Trophoblast cell (in vitro differentiated cells and primary cell): ENCODE measurements around the gene QSOX2.
"Not testable (repeated sequence)": the region's sequence is repeated elsewhere in the genome, so short reads cannot be mapped to it uniquely, and the experiment has no call there.

Source experiments
- DNase-seq, 2 donors: peaks; one replicate each; pipeline ENCODE4 v3.0.0-alpha.2; 2016
- H2AFZ ChIP-seq: 2 replicates; pipeline ENCODE4 v1.6.1; 2013; ENCODE audit warnings: low read length, moderate library complexity, mild to moderate bottlenecking; ENCODE audit not compliant: insufficient read depth, poor library complexity
- H2AK5ac ChIP-seq: 2 replicates; pipeline ENCODE4 v1.6.1; 2013; ENCODE audit warnings: mild to moderate bottlenecking, low read length
- H2BK120ac ChIP-seq: 2 replicates; pipeline ENCODE4 v1.6.1; 2013; ENCODE audit warnings: low read length, mild to moderate bottlenecking, moderate library complexity; ENCODE audit not compliant: insufficient read depth, poor library complexity
- H2BK12ac ChIP-seq: 2 replicates; pipeline ENCODE4 v1.6.1; 2013; ENCODE audit warnings: mild to moderate bottlenecking, low read length, moderate library complexity
- H2BK5ac ChIP-seq: 2 replicates; pipeline ENCODE4 v1.6.1; 2013; ENCODE audit warnings: low read length, low read depth, moderate library complexity, mild to moderate bottlenecking; ENCODE audit not compliant: poor library complexity
- H3K14ac ChIP-seq: 2 replicates; pipeline ENCODE4 v1.6.1; 2013; ENCODE audit warnings: mild to moderate bottlenecking, low read length
- H3K18ac ChIP-seq: 2 replicates; pipeline ENCODE4 v1.6.1; 2013; ENCODE audit warnings: mild to moderate bottlenecking, low read length
- H3K23ac ChIP-seq: 2 replicates; pipeline ENCODE4 v1.6.1; 2013; ENCODE audit warnings: low read length
- H3K27ac ChIP-seq: 2 replicates; pipeline ENCODE4 v1.5.1; 2013; ENCODE audit warnings: low read depth, mild to moderate bottlenecking, inconsistent platforms, low read length, moderate library complexity
- H3K27me3 ChIP-seq: 2 replicates; pipeline ENCODE4 v1.6.1; 2013; ENCODE audit warnings: inconsistent platforms, mild to moderate bottlenecking, low read length, moderate library complexity; ENCODE audit not compliant: insufficient read depth
- H3K36me3 ChIP-seq, 2 experiments: 1 replicate in 1 of 2; 2 replicates in 1 of 2; pipeline ENCODE4 v1.6.1; 2013; ENCODE audit warnings: low read length in 2 of 2, mild to moderate bottlenecking in 2 of 2, moderate library complexity in 1 of 2; ENCODE audit not compliant: insufficient read depth in 2 of 2, control insufficient read depth in 1 of 2
- H3K4ac ChIP-seq: 2 replicates; pipeline ENCODE4 v1.6.1; 2013; ENCODE audit warnings: low read depth, mild to moderate bottlenecking, low read length, moderate library complexity
- H3K4me1 ChIP-seq, 2 experiments: 1 replicate in 1 of 2; 2 replicates in 1 of 2; pipeline ENCODE4 v1.6.1; 2013; ENCODE audit warnings: low read length in 2 of 2, mild to moderate bottlenecking in 2 of 2, moderate library complexity in 1 of 2; ENCODE audit not compliant: insufficient read depth in 2 of 2, control insufficient read depth in 1 of 2
- H3K4me2 ChIP-seq: 2 replicates; pipeline ENCODE4 v1.6.1; 2013; ENCODE audit warnings: inconsistent platforms, mild to moderate bottlenecking, low read length, moderate library complexity
- H3K4me3 ChIP-seq: 2 replicates; pipeline ENCODE4 v1.5.1; 2013; ENCODE audit warnings: mild to moderate bottlenecking, low read depth, low read length, inconsistent platforms
- H3K79me1 ChIP-seq: one replicate; pipeline ENCODE4 v1.6.1; 2013; ENCODE audit warnings: low read length
- H3K79me2 ChIP-seq: 2 replicates; pipeline ENCODE4 v1.6.1; 2013; ENCODE audit warnings: low read length, mild to moderate bottlenecking; ENCODE audit not compliant: control insufficient read depth, insufficient read depth, poor library complexity
- H3K9ac ChIP-seq: 2 replicates; pipeline ENCODE4 v1.6.1; 2013; ENCODE audit warnings: mild to moderate bottlenecking, low read length
- H3K9me3 ChIP-seq: 2 replicates; pipeline ENCODE4 v1.6.1; 2013; ENCODE audit warnings: low read depth, mild to moderate bottlenecking, control low read depth, inconsistent platforms, low read length; ENCODE audit not compliant: insufficient read depth
- H4K12ac ChIP-seq: 2 replicates; pipeline ENCODE4 v1.6.1; 2013; ENCODE audit warnings: low read depth, mild to moderate bottlenecking, low read length, moderate library complexity
- H4K8ac ChIP-seq: 2 replicates; pipeline ENCODE4 v1.6.1; 2013; ENCODE audit warnings: low read depth, mild to moderate bottlenecking, low read length, moderate library complexity
- H4K91ac ChIP-seq: one replicate; pipeline ENCODE4 v1.6.1; 2013; ENCODE audit warnings: low read depth, mild to moderate bottlenecking, low read length, moderate library complexity
- WGBS: extraction: QIAGEN DNeasy Blood & Tissue Kit; methylation state at CpG from one replicate; pipeline ENCODE4 v1.1.7; 2013; ENCODE audit warnings: missing lambda C conversion rate; ENCODE audit not compliant: insufficient read length, insufficient coverage; ENCODE audit errors: extremely low coverage; 5-methylcytosine and 5-hydroxymethylcytosine counted together

QSOX2 gene

DNA sequence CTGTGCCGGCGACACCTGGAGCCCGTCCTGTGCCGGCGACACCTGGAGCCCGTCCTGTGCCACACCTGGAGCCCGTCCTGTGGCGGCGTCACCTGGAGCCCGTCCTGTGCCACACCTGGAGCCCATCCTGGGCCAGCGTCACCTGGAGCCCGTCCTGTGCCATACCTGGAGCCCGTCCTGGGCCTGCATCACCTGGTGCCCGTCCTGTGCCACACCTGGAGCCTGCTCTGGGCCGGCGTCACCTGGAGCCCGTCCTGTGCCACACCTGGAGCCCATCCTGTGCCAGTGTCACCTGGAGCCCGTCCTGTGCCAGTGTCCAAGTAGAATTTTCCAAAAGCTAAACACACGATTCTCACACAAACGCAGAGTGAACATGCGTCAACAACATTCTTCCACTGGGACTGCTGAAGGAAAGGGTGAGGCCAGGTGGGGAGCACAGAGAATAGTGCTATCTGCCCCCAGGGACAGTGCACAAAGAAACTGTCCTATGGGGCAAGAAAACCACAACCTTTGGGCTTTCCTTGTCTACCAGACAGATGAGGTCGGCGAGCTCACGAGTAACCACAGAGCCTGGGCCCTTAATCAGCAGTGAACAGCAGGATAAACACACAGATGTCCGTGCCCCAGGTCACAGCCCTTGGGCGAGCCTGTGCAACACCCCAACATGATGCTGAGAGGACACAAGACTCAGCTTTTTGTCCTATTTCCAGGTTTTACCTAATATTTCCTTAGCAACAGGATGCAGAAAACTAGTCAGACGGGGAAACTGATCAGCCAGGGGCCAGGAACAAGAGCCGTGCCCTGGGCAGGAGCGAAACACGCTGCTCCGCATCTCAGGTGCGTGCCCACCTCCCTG is 7.9 kb downstream of the QSOX2 start:
- Histone ChIP-seq H2BK5ac (no peak overlapping the region), H2BK120ac (no peak overlapping the region), H3K36me3 (peaks cover 7 to 9% of the 10 kb centered on the region in 2 experiments), H3K79me2 (no peaks in the 10 kb centered on the region), H3K4me3 (no peak overlapping the region), H2BK12ac (no peak overlapping the region), H3K23ac (no peak overlapping the region), H3K4ac (no peak overlapping the region), H2AFZ (no peak overlapping the region), H3K27ac (no peak overlapping the region), H3K4me1 (no peaks in the 10 kb centered on the region), H3K9me3 (no peaks in the 10 kb centered on the region), H3K27me3 (no peaks in the 10 kb centered on the region), H3K9ac (no peak overlapping the region), H4K91ac (no peak overlapping the region), H3K79me1 (no peaks in the 10 kb centered on the region), H4K12ac (no peak overlapping the region), H2AK5ac (no peak overlapping the region), H3K14ac (no peak overlapping the region), H3K4me2 (no peak overlapping the region), H4K8ac (no peak overlapping the region), H3K18ac (no peak overlapping the region)
- no CpG with 5 or more reads among the region's 32 CpGs for WGBS
- DNase-seq: no peak

DNA sequence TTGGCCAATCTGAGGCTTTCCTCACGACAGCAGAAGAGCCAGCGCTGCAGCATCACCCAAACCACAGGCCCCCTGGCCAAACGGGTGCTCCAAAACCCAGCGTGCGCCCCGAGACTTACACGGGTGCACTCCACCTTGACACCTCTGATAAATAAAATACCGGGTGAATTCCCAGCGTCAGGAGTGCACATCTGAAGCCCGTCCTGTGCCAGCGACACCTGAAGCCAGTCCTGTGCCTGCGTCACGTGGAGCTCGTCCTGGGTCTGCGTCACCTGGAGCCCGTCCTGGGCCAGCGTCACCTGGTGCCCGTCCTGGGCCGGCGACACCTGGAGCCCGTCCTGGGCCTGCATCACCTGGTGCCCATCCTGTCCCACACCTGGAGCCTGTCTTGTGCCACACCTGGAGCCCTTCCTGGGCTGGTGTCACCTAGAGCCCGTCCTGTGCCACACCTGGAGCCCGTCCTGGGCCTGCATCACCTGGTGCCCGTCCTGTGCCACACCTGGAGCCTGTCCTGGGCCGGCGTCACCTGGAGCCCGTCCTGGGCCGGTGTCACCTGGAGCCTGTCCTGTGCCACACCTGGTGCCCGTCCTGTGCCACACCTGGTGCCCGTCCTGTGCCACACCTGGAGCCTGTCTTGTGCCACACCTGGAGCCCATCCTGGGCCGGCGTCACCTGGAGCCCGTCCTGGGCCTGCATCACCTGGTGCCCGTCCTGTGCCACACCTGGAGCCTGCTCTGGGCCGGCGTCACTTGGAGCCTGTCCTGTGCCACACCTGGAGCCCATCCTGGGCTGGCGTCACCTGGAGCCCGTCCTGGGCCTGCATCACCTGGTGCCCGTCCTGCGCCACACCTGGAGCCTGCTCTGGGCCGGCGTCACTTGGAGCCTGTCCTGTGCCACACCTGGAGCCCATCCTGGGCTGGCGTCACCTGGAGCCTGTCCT is 8.9 kb downstream of the QSOX2 start:
- H2AFZ ChIP-seq, H3K79me2 ChIP-seq, H4K91ac ChIP-seq, H3K9ac ChIP-seq, H3K4me1 ChIP-seq, H3K27ac ChIP-seq, H3K14ac ChIP-seq, H2BK12ac ChIP-seq, H4K8ac ChIP-seq, H3K4ac ChIP-seq, H4K12ac ChIP-seq, H3K36me3 ChIP-seq, H3K18ac ChIP-seq, H3K4me2 ChIP-seq, H3K9me3 ChIP-seq, H3K27me3 ChIP-seq, H2BK5ac ChIP-seq, H3K79me1 ChIP-seq, DNase-seq, H3K4me3 ChIP-seq, H2AK5ac ChIP-seq, H3K23ac ChIP-seq, H2BK120ac ChIP-seq: not testable (repeated sequence)
- no CpG with 5 or more reads among the region's 43 CpGs for WGBS

DNA sequence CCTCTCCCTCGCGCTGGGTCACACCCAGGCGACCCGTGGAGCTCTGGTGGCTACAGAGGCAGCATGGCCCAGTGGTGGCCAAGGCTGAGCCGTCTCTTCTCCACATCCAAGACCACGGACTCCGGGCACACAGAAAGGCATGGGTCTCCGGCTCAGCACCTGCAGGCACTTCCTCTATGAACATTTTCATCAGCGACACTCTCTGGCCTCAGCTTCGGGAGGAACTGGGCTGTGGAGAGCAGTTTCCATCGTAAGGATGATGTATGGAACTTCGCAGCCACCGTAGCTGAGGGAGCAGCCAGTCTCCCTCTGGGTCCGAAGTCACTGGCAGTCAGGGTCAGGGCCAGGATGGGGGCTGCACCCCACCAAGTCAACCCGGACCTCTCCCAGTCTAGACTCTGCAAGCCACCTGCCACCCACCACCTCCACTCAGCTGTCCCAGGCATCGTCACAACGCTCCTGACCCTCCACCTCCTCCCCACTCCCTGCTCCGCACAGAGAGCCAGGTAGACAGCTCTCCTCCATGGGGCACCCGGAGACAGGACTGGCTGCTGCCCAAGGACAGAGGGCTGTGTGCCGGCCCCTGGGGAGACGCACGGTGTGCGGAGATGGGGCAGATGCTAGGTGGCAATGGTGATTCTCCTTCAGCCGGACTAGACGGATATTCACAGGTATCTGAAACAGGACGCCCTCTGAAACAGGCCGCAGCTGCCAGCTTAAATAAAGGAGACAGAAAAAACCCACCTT is 9.7 kb downstream of the QSOX2 start:
- Histone ChIP-seq H3K9ac (no peak overlapping the region), H2AFZ (no peak overlapping the region), H3K27ac (no peak overlapping the region), H2AK5ac (no peak overlapping the region), H4K8ac (no peak overlapping the region), H3K36me3 (peaks cover 7 to 9% of the 10 kb centered on the region in 2 experiments), H3K79me1 (no peaks in the 10 kb centered on the region), H2BK12ac (no peak overlapping the region), H4K12ac (no peak overlapping the region), H2BK120ac (no peak overlapping the region), H3K79me2 (no peaks in the 10 kb centered on the region), H3K18ac (no peak overlapping the region), H3K4me2 (no peak overlapping the region), H3K4me1 (no peaks in the 10 kb centered on the region), H3K23ac (no peak overlapping the region), H3K4me3 (no peak overlapping the region), H3K27me3 (no peaks in the 10 kb centered on the region), H3K9me3 (no peaks in the 10 kb centered on the region), H4K91ac (no peak overlapping the region), H2BK5ac (no peak overlapping the region), H3K4ac (no peak overlapping the region), H3K14ac (no peak overlapping the region)
- no CpG with 5 or more reads among the region's 27 CpGs for WGBS
- DNase-seq: no peak

DNA sequence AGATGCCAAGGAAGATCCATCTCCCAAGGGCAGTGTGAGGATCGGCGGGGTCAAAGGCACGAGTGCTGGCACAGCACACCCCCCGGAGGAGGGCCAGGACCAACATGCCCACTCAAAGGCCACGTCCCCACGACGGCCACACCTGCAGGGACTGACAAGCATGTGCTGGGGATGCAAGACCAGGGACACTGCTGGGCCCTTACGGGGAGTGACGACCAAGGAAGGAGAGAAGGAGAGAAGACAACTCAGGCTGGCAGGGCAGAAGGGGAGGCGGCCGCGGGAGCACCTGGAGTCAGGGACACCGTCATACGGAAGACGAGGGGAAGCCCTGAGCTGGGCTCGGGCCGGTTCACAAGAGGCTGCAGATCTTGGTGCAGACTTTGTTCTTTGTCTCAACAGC is 10.4 kb downstream of the QSOX2 start:
- no peak overlapping the region for H3K18ac ChIP-seq
- no peak overlapping the region for H2AK5ac ChIP-seq
- no peak overlapping the region for H4K12ac ChIP-seq
- no peaks in the 10 kb centered on the region for H3K79me2 ChIP-seq
- peaks cover 7 to 9% of the 10 kb centered on the region in 2 experiments for H3K36me3 ChIP-seq
- no peaks in the 10 kb centered on the region for H3K9me3 ChIP-seq
- no CpG with 5 or more reads among the region's 17 CpGs for WGBS
- H4K8ac ChIP-seq: no peak overlapping the region
- no peak for DNase-seq
- H3K23ac ChIP-seq: no peak overlapping the region
- H3K4me3 ChIP-seq: no peak overlapping the region
- no peak overlapping the region for H2BK5ac ChIP-seq
- H4K91ac ChIP-seq: no peak overlapping the region
- H2BK120ac ChIP-seq: no peak overlapping the region
- no peak overlapping the region for H2AFZ ChIP-seq
- H3K27ac ChIP-seq: no peak overlapping the region
- no peaks in the 10 kb centered on the region for H3K27me3 ChIP-seq
- no peak overlapping the region for H3K14ac ChIP-seq
- H3K4me1 ChIP-seq: no peaks in the 10 kb centered on the region
- H3K4ac ChIP-seq: no peak overlapping the region
- H3K79me1 ChIP-seq: no peaks in the 10 kb centered on the region
- H3K9ac ChIP-seq: no peak overlapping the region
- H3K4me2 ChIP-seq: no peak overlapping the region
- H2BK12ac ChIP-seq: no peak overlapping the region
